Spleen (tissue), 7 donors: ENCODE measurements around the gene MBNL2.

Experiments
- CTCF ChIP-seq, 11 experiments: fragments of 200-600 bp in 7 of 11; fragments of 450-650 bp in 4 of 11; sonication (generic) in 4 of 11; IDR thresholded peaks in 8 of 11; conservative IDR thresholded peaks in 3 of 11; 1 replicate in 7 of 11; 2 replicates in 4 of 11; pipeline versions ENCODE4 v1.4.0 to v1.8.0; 2016 to 2021; ENCODE audit warnings: antibody characterized with exemption in 11 of 11, inconsistent platforms in 4 of 11, mild to moderate bottlenecking in 1 of 11
- POLR2A ChIP-seq, 3 donors: fragments of 450-650 bp; IDR thresholded peaks; one replicate each; pipeline ENCODE4 v1.5.1; 2017; ENCODE audit warnings: antibody characterized with exemption in 3 of 3, mild to moderate bottlenecking in 1 of 3
- POLR2AphosphoS5 ChIP-seq, 3 donors: sonication (generic); formaldehyde crosslinking; IDR thresholded peaks; one replicate each; pipeline ENCODE4 v1.5.1; 2017; ENCODE audit warnings: antibody characterized with exemption in 3 of 3
- donor health status: DM: no; HTN: no; CAD: no; lungs with moderate emphysema.
- donor health status: DM: no; HTN: no; CAD: no.
- donor health status: DM: no; HTN: no; CAD: no.

- TF ChIP-seq CTCF (IDR thresholded peaks at IDR 0.05 in 8 of 11, conservative IDR thresholded peaks at IDR 0.05 in 3 of 11) (no peak), POLR2AphosphoS5 (IDR thresholded peaks at IDR 0.05) (no peak), POLR2A (IDR thresholded peaks at IDR 0.05) (no peak)
These were observed 219.2 kb downstream of the MBNL2 start for GRCh38 chr13:97441368-97441767.
